Neuron (in vitro differentiated cells): Measurements from ENCODE around the gene SPECC1L.

Source experiments
- H2AFZ ChIP-seq: one replicate; pipeline ENCODE4 v1.6.1; 2013; ENCODE audit warnings: low read depth, mild to moderate bottlenecking, inconsistent platforms, low read length, moderate library complexity
- H3K27me3 ChIP-seq: one replicate; pipeline ENCODE4 v1.6.1; 2013; ENCODE audit warnings: low read length; ENCODE audit not compliant: insufficient read depth
- H3K36me3 ChIP-seq: one replicate; pipeline ENCODE4 v1.6.1; 2013; ENCODE audit warnings: low read length; ENCODE audit not compliant: insufficient read depth
- H3K4me1 ChIP-seq: one replicate; pipeline ENCODE4 v1.6.1; 2013; ENCODE audit warnings: low read length; ENCODE audit not compliant: insufficient read depth
- H3K4me3 ChIP-seq: 2 replicates; pipeline ENCODE4 v1.5.1; 2013; ENCODE audit warnings: mild to moderate bottlenecking, low read length, moderate library complexity
- H3K9me3 ChIP-seq: one replicate; pipeline ENCODE4 v1.6.1; 2013; ENCODE audit warnings: low read length

The SPECC1L gene

DNA sequence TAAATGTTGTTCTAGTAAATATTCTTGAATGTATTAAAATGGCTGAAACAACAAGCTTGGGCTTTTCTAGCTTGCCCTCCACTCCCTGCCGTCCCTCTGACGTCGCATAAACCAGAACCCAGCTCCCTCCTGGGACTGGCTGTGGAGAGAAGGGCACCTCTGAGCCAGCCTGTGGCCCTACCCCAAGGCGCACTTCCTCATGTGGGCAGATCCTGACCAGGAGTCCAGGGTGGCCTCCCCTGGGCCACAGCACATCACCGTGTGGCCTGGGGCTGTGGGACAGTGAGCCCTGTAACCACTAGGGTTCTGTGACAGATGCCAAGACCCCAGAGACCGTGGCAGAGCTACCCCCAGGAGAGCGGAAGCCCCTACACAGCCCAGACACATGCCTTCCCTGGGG is 146.6 kb downstream of the SPECC1L start:
- peaks cover 5% of the 10 kb centered on the region for H3K4me1 ChIP-seq
- peaks cover 40% of the 10 kb centered on the region for H3K36me3 ChIP-seq
- H3K27me3 ChIP-seq = no peaks in the 10 kb centered on the region
- no peak overlapping the region for H2AFZ ChIP-seq
- no peak overlapping the region for H3K4me3 ChIP-seq
- no peaks in the 10 kb centered on the region for H3K9me3 ChIP-seq

DNA sequence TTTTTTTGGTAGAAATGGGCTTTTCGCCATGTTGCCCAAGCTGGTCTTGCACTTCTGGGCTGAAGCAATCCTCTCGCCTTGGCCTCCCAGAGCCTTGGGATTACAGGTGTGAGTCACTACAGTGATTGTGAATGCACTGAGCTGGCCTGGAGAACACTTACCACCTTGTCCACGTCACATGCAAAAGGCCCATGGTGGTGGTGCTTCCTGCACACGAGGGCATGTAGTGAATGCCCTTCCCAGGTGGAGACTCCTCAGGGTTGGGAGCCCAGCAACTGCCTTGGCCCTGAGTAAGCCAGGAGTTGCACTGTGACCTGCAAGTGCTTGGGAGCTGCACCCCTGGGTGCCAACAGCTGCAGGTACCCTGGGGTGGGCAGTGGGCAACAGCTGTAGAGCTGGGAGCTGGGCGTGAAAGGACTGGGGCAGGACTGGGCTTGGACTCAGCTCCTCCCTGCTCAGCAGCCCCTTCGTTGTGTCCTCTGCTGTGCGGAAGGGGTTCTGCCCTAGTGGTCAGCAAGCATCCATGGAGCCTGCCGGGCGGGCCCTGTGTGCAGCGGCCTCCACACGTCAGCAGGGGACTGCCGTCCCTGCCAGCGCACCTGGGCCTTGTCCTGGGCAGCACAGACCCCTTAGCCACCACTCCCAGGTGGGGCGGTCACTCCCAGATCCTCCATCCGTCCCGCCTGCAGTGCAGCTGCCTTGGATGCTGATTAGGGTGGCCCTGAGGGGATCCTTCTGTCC is 147.4 kb downstream of the SPECC1L start:
- Histone ChIP-seq H2AFZ (no peak overlapping the region), H3K9me3 (no peaks in the 10 kb centered on the region), H3K4me3 (no peak overlapping the region), H3K4me1 (peaks cover 5% of the 10 kb centered on the region), H3K36me3 (peaks cover 35% of the 10 kb centered on the region), H3K27me3 (no peaks in the 10 kb centered on the region)

DNA sequence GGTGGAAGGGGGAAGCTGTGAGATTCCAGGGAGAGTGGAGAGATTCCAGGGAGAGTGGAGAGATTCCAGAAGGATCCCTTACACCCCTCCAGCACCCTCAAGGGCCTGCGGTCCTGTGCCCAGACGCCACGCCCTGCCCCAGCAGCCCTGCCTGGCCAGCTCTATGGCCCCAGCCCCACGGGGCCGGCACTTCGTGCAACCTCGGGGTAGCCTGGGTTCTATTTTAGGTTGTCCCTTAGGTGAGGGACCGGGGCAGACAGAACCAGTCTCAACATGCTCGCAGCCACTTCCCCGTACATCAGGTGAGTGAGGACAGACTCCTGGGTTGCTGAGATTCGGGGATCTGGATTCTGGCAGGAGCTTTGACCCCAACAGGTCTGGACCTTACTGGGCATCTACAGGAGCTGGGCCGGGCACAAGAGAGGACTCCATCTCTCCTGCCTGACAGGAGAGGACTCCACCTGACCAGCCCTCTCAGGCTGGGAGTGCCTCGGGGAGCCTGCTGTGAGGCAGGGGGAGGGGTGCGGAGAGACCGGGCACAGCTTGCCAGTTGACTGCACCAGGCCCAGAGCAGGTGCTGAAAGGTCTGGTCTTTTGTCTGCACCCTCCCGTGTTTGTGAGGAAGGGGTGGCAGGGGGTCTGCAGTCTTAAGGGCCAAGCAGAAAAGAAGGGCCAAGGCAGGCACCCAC is 148.3 kb downstream of the SPECC1L start:
- peaks cover 31% of the 10 kb centered on the region for H3K36me3 ChIP-seq
- no peak overlapping the region for H2AFZ ChIP-seq
- peaks cover 5% of the 10 kb centered on the region for H3K4me1 ChIP-seq
- H3K9me3 ChIP-seq = no peaks in the 10 kb centered on the region
- H3K4me3 ChIP-seq = no peak overlapping the region
- H3K27me3 ChIP-seq = no peaks in the 10 kb centered on the region

DNA sequence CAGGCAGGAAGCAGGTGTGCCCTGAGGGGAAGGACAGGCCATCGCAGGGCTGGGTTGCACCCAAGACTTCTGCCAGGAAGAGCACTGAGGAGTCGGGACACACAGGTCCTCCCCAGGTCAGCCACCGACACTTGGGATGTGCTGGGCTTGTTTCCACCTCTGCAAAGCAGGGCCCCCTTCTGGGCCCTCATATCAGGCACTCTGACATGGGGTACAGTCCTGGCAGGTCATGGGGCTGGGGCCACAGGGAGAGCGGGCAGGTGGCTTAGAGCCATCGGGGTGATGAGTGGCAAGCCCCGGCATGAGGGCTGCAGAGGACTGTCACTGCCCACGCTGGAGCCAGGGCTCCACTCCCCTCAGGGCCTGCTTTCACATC is 148.8 kb downstream of the SPECC1L start:
- H2AFZ ChIP-seq = no peak overlapping the region
- H3K27me3 ChIP-seq = peaks cover 5% of the 10 kb centered on the region
- H3K4me1 ChIP-seq = peaks cover 8% of the 10 kb centered on the region
- no peak overlapping the region for H3K4me3 ChIP-seq
- peaks cover 27% of the 10 kb centered on the region for H3K36me3 ChIP-seq
- H3K9me3 ChIP-seq = no peaks in the 10 kb centered on the region

DNA sequence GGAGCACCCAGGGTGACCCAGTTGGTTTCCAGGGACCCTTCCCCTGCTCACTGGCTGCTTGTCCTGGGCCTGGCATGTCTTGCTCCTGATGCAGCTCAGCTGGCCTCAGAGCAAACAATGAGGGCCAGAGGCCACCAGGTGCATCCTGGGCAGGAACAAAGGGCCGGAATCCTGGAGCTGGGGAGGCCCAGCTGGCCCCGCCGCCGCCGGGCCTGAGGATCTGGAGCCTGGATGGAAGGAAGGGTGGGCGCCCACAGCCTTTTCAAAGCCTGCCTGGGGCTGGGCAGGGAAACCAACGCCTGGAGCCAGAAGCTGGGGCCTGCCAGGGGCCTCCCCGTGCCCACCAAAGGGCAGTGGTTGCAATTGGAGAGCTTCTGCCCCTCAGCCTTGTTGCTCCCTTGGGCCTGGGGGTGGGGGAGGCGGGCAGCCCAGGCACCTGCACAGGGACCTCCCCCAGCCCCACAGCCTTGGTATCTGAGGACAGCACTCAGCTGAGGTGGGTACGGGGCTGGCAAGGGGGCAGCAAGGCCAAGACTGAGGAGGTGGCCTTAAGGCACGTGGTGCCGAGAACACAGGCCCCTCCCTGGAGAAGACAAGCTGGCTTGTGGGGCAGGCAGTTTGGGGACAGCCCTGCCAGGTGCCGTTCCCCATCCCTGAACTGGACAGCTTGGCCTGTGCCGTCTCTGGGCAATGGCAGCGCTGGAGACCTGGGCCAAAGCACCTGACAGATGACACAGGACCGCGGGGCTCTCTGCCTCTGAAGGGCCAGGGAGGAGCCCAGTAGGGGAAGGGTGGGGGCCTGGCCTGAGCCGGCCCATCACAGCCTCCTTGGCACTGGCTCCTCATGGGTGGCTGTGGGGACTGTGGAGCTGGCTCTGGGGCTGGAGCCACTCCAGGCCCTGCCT is 149.7 kb downstream of the SPECC1L start:
- no peaks in the 10 kb centered on the region for H3K9me3 ChIP-seq
- H3K4me1 ChIP-seq = peaks cover 8% of the 10 kb centered on the region
- H2AFZ ChIP-seq = no peak overlapping the region
- peaks cover 13% of the 10 kb centered on the region for H3K27me3 ChIP-seq
- H3K4me3 ChIP-seq = no peak overlapping the region
- peaks cover 20% of the 10 kb centered on the region for H3K36me3 ChIP-seq

DNA sequence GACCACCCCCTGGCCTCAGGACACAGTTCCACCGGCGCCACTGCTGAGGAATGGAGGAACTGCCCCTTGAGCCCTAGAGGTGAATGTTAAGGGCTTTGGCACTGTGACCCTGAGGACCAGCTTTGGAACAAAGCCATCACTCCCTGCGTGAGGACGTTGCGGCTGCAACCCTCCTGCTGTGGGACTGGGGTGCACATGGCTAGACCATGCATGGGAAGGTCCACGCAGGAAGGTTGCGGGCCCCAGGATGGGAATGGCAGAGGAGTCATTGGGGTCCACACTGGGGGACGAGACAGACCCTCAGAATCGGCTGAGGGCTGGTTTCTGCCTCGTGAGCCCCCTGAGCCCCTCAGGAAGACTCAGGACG is 150.3 kb downstream of the SPECC1L start:
- Histone ChIP-seq H3K27me3 (peaks cover 19% of the 10 kb centered on the region), H3K36me3 (peaks cover 14% of the 10 kb centered on the region), H3K4me1 (peaks cover 8% of the 10 kb centered on the region), H3K9me3 (no peaks in the 10 kb centered on the region), H3K4me3 (no peak overlapping the region), H2AFZ (no peak overlapping the region)

DNA sequence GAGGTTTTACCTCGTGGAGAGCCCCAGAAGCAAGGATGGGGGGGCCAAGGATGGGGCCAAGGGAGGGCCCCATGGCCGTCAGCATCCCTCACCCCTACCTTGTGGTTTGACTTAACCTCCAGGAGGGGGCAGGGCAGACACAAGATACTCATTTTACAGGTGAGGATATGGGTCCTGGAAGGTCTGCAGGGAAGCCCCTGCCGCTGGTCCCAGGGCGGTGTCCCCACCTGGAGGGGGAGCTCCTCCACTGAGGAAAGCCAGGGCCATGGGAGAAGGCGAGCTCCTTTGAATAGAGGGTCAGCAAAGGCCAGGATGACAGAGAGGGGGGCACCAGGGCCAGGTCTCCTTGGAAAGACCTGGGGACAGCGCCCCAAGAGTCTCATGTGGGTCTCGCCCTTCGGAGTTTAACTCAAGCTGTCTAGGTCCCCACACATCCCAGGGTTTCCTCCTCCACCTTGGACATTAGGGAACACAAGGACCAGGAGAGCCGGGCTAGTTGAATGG is 150.8 kb downstream of the SPECC1L start:
- peaks cover 8% of the 10 kb centered on the region for H3K36me3 ChIP-seq
- peaks cover 8% of the 10 kb centered on the region for H3K4me1 ChIP-seq
- H3K27me3 ChIP-seq = peaks cover 24% of the 10 kb centered on the region
- no peak overlapping the region for H2AFZ ChIP-seq
- H3K4me3 ChIP-seq = no peak overlapping the region
- H3K9me3 ChIP-seq = no peaks in the 10 kb centered on the region

DNA sequence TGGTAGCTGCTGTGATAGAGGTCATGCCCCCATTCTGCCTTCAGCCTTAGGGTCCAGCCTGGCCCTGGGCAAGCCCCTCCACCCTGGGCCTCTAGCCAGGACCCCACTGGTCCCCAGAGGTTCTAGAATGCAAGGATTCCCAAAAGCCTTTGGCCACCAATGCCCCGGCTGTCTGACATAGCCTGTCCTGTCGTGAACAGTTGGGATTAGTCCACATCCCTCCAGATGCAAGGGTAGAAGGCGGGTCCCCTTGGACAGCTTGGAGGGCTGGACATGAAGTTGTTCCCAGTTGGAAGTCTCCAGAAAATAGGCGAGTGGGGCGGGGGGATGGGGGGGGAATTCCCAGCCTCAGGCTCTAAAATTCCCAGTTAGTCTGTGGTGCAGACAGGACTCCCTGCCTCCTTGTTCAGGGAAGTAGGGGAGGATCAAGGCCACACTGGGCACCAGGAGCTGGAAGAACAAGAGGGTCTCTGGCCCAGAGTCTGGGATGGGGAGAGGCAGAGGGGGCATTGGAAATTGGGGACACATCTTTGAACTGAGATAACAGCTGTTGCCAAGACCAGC is 151.6 kb downstream of the SPECC1L start:
- Histone ChIP-seq H2AFZ (no peak overlapping the region), H3K27me3 (peaks cover 28% of the 10 kb centered on the region), H3K4me1 (peaks cover 8% of the 10 kb centered on the region), H3K36me3 (peaks cover 7% of the 10 kb centered on the region), H3K4me3 (no peak overlapping the region), H3K9me3 (no peaks in the 10 kb centered on the region)

DNA sequence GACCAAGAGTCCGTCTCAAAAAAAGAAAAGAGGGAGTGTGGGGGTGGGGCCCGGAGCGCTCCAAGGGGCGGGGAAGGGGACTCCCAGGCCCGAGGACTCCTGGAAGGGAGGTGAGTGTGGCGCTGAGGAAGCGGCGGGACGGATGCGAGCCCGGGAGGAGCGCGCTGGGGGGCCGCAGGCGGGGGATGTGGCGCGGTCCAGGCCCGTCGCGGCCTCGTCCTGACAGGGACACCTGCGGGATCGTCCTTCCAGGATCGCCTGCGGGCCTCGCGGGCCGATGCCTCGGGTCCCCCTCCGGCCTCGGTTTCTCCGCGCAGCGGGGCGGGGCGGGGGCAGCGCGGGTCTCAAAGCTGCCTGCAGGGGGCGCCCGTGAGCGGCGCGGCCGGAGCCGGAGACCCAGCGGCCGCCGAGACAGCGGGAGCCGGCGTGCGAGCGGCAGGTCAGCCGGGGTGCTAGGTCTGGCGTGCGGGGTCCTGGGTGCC is 152.9 kb downstream of the SPECC1L start:
- Histone ChIP-seq H3K36me3 (peaks cover 5% of the 10 kb centered on the region), H3K27me3 (peaks cover 28% of the 10 kb centered on the region), H2AFZ (no peak overlapping the region), H3K4me1 (peaks cover 10% of the 10 kb centered on the region), H3K9me3 (no peaks in the 10 kb centered on the region), H3K4me3 (no peak overlapping the region)

DNA sequence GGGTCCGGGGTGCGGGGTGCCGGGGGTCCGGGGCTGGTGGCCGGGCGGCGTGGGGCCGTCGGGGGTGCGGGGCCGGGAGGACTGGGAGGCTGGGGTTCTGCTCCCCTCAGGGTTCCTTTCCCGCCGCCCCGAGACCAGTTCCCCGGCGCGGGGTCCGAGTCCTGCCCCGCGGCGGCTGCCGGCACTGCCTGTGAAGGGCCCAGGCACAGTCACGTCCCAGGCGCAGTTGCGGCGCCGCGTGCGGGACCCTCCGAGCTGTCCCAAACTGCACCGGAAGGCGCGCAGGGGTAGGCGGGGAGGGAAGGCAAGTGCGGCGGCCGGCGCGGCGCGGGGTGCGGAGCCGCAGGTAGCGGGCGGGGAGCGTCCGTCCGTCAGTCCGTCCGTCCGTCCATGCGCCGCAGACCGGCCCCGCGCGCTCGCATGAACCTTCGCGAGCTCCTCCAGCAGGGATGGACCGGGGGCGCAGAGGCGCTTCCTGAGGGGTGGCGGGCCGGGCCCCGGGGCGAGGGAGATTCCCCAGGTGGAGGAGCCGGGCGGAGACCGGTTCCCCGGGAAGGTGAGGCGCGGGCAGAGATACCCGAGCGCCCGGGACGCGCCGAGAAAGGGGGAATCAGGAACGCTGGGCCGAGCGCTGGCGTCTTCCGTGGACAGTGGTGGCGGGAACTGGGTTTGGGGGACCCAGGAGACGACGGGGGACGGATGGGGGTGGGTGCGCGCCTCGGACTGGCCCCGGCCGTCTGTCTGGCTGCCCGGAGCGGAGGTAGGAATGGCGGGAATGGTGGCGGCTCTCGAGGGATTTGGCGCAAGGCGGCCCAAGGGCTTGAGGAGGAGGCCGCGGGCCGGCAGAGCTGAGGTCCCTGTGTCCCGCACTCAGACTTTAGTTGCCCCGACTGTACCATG is 153.6 kb downstream of the SPECC1L start:
- peaks cover 28% of the 10 kb centered on the region for H3K27me3 ChIP-seq
- peaks cover 16% of the 10 kb centered on the region for H3K4me1 ChIP-seq
- H3K36me3 ChIP-seq = peaks cover under 1% of the 10 kb centered on the region
- no peak overlapping the region for H3K4me3 ChIP-seq
- no peak overlapping the region for H2AFZ ChIP-seq
- no peaks in the 10 kb centered on the region for H3K9me3 ChIP-seq

DNA sequence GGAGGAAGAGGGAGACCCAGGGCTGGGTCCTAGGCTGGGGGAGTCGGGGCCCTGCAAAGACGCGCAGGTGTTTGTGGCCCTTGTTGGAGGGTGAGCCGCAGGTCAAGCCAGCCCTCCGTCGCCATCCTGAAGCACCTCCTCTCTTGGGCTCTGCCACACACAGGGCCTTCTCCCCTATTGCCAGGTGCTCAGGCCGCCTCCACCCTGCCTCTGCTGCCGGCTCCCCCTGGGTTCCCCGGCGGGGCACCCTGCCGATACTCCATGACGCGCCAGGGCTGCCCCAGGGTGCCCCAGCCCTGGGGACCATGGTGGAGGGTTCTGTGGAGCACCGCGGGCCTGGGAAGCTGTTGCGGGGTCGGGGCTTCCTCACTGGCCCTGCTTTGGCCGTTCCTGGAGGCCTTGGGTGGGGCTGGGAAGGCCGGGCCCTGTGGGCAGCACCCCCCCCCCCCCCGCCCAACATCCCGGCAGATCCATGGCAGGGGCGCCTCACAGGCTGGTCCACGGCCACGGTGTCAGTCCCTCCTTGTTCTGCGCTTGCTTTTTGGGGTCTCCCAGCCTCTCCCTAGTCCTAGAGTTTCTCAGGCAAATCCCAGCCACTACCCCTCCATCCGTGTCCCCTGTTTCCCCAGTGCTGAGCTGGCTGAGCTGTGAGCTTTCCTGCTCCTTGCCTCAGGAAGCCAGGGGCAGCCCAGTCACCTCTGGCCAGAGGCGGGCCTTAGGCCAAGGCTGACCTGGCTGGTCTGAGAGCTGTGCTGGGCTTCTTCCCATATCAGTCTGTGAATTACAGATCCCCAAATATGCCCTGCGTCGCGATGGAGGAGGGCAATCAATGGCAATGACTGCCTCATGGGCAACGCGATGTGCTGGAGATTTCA is 154.5 kb downstream of the SPECC1L start:
- Histone ChIP-seq H3K27me3 (peaks cover 28% of the 10 kb centered on the region), H3K36me3 (no peaks in the 10 kb centered on the region), H2AFZ (no peak overlapping the region), H3K4me3 (no peak overlapping the region), H3K4me1 (peaks cover 16% of the 10 kb centered on the region), H3K9me3 (no peaks in the 10 kb centered on the region)
